K562 (cell line): ENCODE data around the gene RFT1. TPM values are rescaled to one million over a fixed set of nuclear protein-coding genes. Genes with fewer than 3 reads are reported as not detected.

ENCODE experiments used
- ADNP ChIP-seq: fragments of 200-800 bp; sonication (Bioruptor generic); IDR thresholded peaks from 2 replicates; pipeline ENCODE4 v1.6.1; 2016; ENCODE audit warnings: missing genetic modification characterization, missing compliant biosample characterization
- ARID1B ChIP-seq: fragments of 450-650 bp; IDR thresholded peaks from 2 replicates; pipeline ENCODE4 v1.6.1; 2016; ENCODE audit warnings: antibody characterized with exemption, mild to moderate bottlenecking, inconsistent platforms
- FOXA1 ChIP-seq: fragments of 450-650 bp; IDR thresholded peaks from 2 replicates; pipeline ENCODE4 v1.6.1; 2016; ENCODE audit warnings: mild to moderate bottlenecking, borderline replicate concordance
- FOXP1 ChIP-seq: sonication (generic); formaldehyde crosslinking; IDR thresholded peaks from 2 replicates; pipeline ENCODE4 v1.8.0; 2022; ENCODE audit warnings: mild to moderate bottlenecking, missing genetic modification reagents
- KDM1A ChIP-seq, 2 experiments: fragments of 450-650 bp; IDR thresholded peaks; 2 replicates each; pipeline ENCODE4 v1.6.1; 2016; ENCODE audit warnings: mild to moderate bottlenecking in 2 of 2
- MAFG ChIP-seq: fragments of 450-650 bp; conservative IDR thresholded peaks from 2 replicates; pipeline ENCODE4 v1.6.1; 2016; ENCODE audit warnings: missing genetic modification characterization, missing compliant biosample characterization
- MTA1 ChIP-seq: fragments of 450-650 bp; IDR thresholded peaks from 2 replicates; pipeline ENCODE4 v1.6.1; 2017; ENCODE audit warnings: borderline replicate concordance
- PTTG1 ChIP-seq: fragments of 450-650 bp; IDR thresholded peaks from 2 replicates; pipeline ENCODE4 v1.6.1; 2016; ENCODE audit warnings: low read depth, mild to moderate bottlenecking, missing genetic modification characterization, missing compliant biosample characterization
- RUNX1 ChIP-seq: sonication (generic); IDR thresholded peaks from 2 replicates; pipeline ENCODE4 v1.6.1; 2016; ENCODE audit warnings: antibody characterized with exemption, low read depth
- SETDB1 ChIP-seq: IDR thresholded peaks from one replicate; pipeline ENCODE4 v1.6.1; 2012; ENCODE audit warnings: low read length, control low read depth, inconsistent platforms
- SLC30A9 ChIP-seq: fragments of 250-450 bp; sonication (Bioruptor Pico); IDR thresholded peaks from 2 replicates; pipeline ENCODE4 v1.8.0; 2022; ENCODE audit warnings: mild to moderate bottlenecking, moderate library complexity
- SNIP1 ChIP-seq: fragments of 450-650 bp; IDR thresholded peaks from 2 replicates; pipeline ENCODE4 v1.7.1; 2017; ENCODE audit warnings: low read depth, mild to moderate bottlenecking
- TEAD1 ChIP-seq, 2 experiments: fragments of 450-650 bp in 1 of 2; sonication (generic) in 1 of 2; formaldehyde crosslinking; IDR thresholded peaks; 2 replicates each; pipeline versions ENCODE4 v1.4.0 to v1.8.0; 2020 to 2022; ENCODE audit warnings: mild to moderate bottlenecking in 2 of 2, missing genetic modification reagents in 1 of 2
- TGIF2 ChIP-seq: sonication (generic); formaldehyde crosslinking; IDR thresholded peaks from 2 replicates; pipeline ENCODE4 v1.8.1; 2022; ENCODE audit warnings: mild to moderate bottlenecking, missing genetic modification reagents, moderate library complexity
- XRCC5 ChIP-seq: fragments of 200-400 bp; formaldehyde crosslinking; IDR thresholded peaks from 2 replicates; pipeline ENCODE4 v1.6.1; 2017; ENCODE audit warnings: low read depth, mild to moderate bottlenecking, low read length
- ZNF766 ChIP-seq: fragments of 200-800 bp; sonication (Bioruptor generic); conservative IDR thresholded peaks from 2 replicates; pipeline ENCODE4 v1.6.1; 2016; ENCODE audit warnings: missing genetic modification characterization, missing compliant biosample characterization
- ZNF79 ChIP-seq: fragments of 250-450 bp; sonication (Bioruptor Pico); IDR thresholded peaks from 2 replicates; pipeline ENCODE4 v1.4.0; 2020; ENCODE audit warnings: low read depth, mild to moderate bottlenecking, moderate library complexity
- polyA plus RNA-seq, 8 experiments: library from polyadenylated mRNA; depleted of rRNA in 4 of 8; stranded (reverse) in 5 of 8; unstranded in 3 of 8; fragments of >200 nt; fragmentation: Nextera tagmentation in 2 of 8; fragmentation: Illumina TruSeq in 1 of 8; extraction: Ambion mirVana in 2 of 8; extraction: Trizol in 1 of 8; gene quantifications; 2 replicates each; pipeline versions ENCODE4 v1.2.1 to v1.2.3, GENCODE V29; 2011 to 2014; ENCODE audit warnings: inconsistent platforms in 1 of 8, missing spikeins in 1 of 8
- total RNA-seq, 7 experiments: library from RNA; depleted of rRNA in 6 of 7; stranded (reverse); fragments of >200 nt in 6 of 7; fragmentation: Illumina TruSeq in 2 of 7; extraction: Trizol in 2 of 7; gene quantifications; 2 replicates each; pipeline versions ENCODE4 v1.2.1 to v1.2.3, GENCODE V29; 2011 to 2021; ENCODE audit warnings: low replicate concordance in 1 of 7
- TF ChIP-seq, protein P1 (sequence below), 2 experiments: IDR thresholded peaks; 2 replicates each; pipeline ENCODE4 v1.6.1; 2012; ENCODE audit warnings: improper control_type of control experiment in 2 of 2, low read depth in 2 of 2, low read length in 2 of 2, borderline replicate concordance in 1 of 2
- TF ChIP-seq, protein P2 (sequence below), 3 experiments: fragments of 200-800 bp in 1 of 3; sonication (Bioruptor generic) in 1 of 3; sonication (generic) in 1 of 3; formaldehyde crosslinking in 1 of 3; IDR thresholded peaks; 2 replicates each; pipeline versions ENCODE4 v1.6.1 to v1.8.0; 2016 to 2022; ENCODE audit warnings: mild to moderate bottlenecking in 2 of 3, missing compliant biosample characterization in 2 of 3, missing genetic modification characterization in 2 of 3, missing genetic modification reagents in 1 of 3
- TF ChIP-seq, protein P3 (sequence below): fragments of 450-650 bp; formaldehyde crosslinking; IDR thresholded peaks from 2 replicates; pipeline ENCODE4 v1.4.0; 2020; ENCODE audit warnings: mild to moderate bottlenecking, moderate library complexity
- TF ChIP-seq, protein P4 (sequence below): fragments of 200-800 bp; sonication (Bioruptor generic); IDR thresholded peaks from 2 replicates; pipeline ENCODE4 v1.6.1; 2017; ENCODE audit warnings: missing genetic modification characterization, missing compliant biosample characterization

Gene RFT1
- total and polyA plus RNA-seq, 9 of the 15 experiments (the other 6 are each of a cell fraction or from before 2014, with no cell fraction given) = 4.4 to 23.8 (median 8.9) TPM

DNA sequence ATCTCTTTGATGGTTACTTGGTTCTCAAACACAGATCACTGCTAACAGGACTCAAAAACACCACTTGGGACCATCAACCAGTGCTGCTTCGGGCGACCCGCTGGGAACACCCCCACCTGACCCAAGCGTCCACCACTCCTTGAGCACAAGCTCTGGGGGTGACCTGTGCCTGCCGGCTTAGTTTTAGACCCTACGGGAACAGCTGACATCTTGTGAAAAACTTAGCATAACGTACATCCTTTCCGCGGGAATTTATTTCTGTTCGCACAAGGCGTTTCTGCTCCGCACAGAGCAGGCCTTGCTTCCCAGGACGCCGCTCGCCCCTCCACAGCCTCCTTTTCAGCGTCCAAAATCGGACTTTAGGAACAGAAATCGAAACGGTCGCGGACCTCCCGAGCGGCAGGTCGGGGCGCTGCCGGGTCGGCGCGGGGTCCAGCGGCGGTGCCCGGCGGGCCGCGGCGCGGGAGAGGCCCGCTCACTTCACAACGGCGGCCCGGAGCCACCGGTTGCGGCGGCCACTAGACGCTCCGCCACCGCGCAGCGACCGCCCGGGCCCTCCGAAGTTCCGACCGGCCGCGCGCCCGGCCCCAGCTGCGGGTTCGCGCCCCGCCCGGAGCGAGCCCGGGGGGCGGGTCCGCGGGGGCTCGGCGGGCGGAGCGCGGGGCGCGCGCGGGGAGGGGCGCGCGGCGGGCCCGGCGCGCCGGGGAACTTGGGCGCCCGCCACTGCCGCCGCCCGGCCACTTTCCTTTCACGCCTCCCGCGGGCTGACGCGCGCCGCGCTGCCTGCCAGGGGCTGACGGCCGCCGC lies 85.3 kb downstream of the RFT1 start (continued):
- TF ChIP-seq TEAD1 (CRISPR knock-in tag; IDR thresholded peaks at IDR 0.05) (0 out of 4 replicates have a peak, but pooled peaks of 1 of the 2 experiments have one; percentile 44), PTTG1 (tag) (no peak), MTA1 (no peak), ZNF766 (CRISPR knock-in tag) (peak; percentile 85; the same call in 1 of the 2 replicates), XRCC5 (no peak), KDM1A (IDR thresholded peaks at IDR 0.05) (no peak), SNIP1 (no peak), RUNX1 (no peak), MAFG (tag) (no peak), FOXP1 (CRISPR knock-in tag) (0 out of 2 replicates have a peak, but pooled peaks have one; percentile 43), TGIF2 (no peak), SETDB1 (no peak), SLC30A9 (CRISPR knock-in tag) (no peak), ZNF79 (CRISPR knock-in tag) (no peak), ADNP (tag) (no peak), ARID1B (no peak), FOXA1 (no peak)
- TF ChIP-seq, protein P1, sequence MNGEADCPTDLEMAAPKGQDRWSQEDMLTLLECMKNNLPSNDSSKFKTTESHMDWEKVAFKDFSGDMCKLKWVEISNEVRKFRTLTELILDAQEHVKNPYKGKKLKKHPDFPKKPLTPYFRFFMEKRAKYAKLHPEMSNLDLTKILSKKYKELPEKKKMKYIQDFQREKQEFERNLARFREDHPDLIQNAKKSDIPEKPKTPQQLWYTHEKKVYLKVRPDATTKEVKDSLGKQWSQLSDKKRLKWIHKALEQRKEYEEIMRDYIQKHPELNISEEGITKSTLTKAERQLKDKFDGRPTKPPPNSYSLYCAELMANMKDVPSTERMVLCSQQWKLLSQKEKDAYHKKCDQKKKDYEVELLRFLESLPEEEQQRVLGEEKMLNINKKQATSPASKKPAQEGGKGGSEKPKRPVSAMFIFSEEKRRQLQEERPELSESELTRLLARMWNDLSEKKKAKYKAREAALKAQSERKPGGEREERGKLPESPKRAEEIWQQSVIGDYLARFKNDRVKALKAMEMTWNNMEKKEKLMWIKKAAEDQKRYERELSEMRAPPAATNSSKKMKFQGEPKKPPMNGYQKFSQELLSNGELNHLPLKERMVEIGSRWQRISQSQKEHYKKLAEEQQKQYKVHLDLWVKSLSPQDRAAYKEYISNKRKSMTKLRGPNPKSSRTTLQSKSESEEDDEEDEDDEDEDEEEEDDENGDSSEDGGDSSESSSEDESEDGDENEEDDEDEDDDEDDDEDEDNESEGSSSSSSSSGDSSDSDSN (IDR thresholded peaks at IDR 0.05; ENCODE audit: borderline replicate concordance in 1 of 2, low read depth in 2 of 2, low read length in 2 of 2) = 0 out of 4 replicates have a peak, but pooled peaks of 1 of the 2 experiments have one; percentile 7
- TF ChIP-seq, protein P2, sequence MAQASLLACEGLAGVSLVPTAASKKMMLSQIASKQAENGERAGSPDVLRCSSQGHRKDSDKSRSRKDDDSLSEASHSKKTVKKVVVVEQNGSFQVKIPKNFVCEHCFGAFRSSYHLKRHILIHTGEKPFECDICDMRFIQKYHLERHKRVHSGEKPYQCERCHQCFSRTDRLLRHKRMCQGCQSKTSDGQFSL (CRISPR knock-in tag; IDR thresholded peaks at IDR 0.05) = no peak
- TF ChIP-seq, protein P2 (tag; IDR thresholded peaks at IDR 0.05) = 0 out of 4 replicates have a peak, but pooled peaks of 1 of the 2 experiments have one; percentile 25
- TF ChIP-seq, protein P3, sequence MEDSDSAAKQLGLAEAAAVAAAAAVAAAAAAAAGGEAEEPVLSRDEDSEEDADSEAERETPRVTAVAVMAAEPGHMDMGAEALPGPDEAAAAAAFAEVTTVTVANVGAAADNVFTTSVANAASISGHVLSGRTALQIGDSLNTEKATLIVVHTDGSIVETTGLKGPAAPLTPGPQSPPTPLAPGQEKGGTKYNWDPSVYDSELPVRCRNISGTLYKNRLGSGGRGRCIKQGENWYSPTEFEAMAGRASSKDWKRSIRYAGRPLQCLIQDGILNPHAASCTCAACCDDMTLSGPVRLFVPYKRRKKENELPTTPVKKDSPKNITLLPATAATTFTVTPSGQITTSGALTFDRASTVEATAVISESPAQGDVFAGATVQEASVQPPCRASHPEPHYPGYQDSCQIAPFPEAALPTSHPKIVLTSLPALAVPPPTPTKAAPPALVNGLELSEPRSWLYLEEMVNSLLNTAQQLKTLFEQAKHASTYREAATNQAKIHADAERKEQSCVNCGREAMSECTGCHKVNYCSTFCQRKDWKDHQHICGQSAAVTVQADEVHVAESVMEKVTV = no peak
- TF ChIP-seq, protein P4, sequence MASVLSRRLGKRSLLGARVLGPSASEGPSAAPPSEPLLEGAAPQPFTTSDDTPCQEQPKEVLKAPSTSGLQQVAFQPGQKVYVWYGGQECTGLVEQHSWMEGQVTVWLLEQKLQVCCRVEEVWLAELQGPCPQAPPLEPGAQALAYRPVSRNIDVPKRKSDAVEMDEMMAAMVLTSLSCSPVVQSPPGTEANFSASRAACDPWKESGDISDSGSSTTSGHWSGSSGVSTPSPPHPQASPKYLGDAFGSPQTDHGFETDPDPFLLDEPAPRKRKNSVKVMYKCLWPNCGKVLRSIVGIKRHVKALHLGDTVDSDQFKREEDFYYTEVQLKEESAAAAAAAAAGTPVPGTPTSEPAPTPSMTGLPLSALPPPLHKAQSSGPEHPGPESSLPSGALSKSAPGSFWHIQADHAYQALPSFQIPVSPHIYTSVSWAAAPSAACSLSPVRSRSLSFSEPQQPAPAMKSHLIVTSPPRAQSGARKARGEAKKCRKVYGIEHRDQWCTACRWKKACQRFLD (CRISPR knock-in tag) = peak; percentile 83; the same call in 1 of the 2 replicates
